Activated CD8-positive, alpha-beta memory T cell treated with anti-CD3 and anti-CD28 coated beads for 36 hours (primary cell): ENCODE results near the gene PRR23B. TPM values are rescaled to one million over a fixed set of nuclear protein-coding genes. Genes with fewer than 3 reads are reported as not detected.

Source experiments
- CTCF ChIA-PET: fragments of 350-600 bp; sonication (Branson Sonifier 250); formaldehyde crosslinking; loops from one replicate; lab custom pipeline; 2021; ENCODE audit warnings: antibody characterized with exemption; lab: Charles Lee
- POLR2A ChIA-PET: fragments of 350-600 bp; sonication (Branson Sonifier 250); formaldehyde crosslinking; loops from one replicate; lab custom pipeline; 2021; ENCODE audit warnings: antibody characterized with exemption; lab: Charles Lee
- total RNA-seq, 2 experiments: library from RNA; stranded (reverse); gene quantifications; one replicate each; pipeline ENCODE4 v1.2.3, GENCODE V29; 2021

Gene PRR23B
- total RNA-seq, 2 experiments from 2014 or later, result not detected

DNA sequence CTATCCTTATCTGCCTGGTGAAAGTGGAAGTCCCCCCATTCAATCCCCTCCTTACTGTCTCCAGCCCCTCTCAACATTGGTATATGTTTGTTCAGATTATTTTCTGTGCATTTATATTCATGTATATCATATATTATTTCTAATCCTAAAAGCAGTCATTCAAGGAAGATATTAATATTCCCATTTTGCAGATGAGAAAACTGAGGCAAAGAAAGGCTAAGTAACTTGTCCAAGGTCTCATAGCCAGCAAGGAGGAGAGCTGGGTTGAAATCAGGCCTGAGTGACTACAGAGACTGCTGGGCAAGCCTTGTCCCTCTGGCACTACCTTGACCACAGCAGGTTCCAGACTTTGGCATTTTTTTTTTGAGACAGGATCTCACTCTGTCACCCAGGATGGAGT lies 44.7 kb downstream of the PRR23B start:
- POLR2A ChIA-PET, result no interaction called here
- CTCF ChIA-PET, result no interaction called here

DNA sequence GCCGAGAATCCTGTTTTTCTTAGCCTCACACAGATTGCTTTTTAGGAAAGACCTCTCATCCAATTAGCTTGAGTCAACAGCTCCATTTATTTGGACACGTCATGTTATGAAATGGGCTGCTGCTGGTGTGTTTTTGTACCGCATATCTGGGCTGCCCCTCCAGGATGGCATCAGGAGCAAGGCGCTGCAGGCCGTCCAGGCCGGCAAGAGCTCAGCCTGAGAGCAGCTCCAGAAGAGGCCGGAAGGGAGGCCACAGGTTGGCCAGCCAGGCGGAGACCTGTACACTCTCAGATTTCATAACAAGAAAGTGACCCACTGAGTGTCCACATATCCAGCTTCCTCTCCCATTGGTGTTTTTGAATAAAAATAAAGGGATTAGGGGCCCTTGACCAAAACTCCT lies 45.4 kb downstream of the PRR23B start:
- CTCF ChIA-PET, result no interaction called here
- POLR2A ChIA-PET, result no interaction called here

DNA sequence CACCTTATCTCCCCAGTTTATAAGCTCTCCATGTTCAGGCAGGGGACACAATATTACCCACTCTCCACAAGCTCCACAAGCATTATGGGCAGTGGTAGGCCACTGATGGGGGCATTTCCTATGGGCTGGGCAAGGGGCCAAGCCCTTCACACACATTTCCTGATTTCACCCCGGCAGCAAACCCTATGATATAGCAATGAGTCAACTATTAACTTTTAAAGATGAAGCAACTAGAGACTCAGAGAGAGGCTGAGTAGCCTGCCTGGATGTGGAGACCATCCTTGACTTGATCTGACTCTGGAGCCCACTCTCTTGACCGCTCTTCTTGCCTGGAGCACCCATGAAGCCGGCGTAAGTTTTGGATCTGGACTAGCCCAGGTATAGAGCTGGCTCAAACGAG lies 46.3 kb downstream of the PRR23B start:
- ChIA-PET POLR2A (no interaction called here), CTCF (no interaction called here)

DNA sequence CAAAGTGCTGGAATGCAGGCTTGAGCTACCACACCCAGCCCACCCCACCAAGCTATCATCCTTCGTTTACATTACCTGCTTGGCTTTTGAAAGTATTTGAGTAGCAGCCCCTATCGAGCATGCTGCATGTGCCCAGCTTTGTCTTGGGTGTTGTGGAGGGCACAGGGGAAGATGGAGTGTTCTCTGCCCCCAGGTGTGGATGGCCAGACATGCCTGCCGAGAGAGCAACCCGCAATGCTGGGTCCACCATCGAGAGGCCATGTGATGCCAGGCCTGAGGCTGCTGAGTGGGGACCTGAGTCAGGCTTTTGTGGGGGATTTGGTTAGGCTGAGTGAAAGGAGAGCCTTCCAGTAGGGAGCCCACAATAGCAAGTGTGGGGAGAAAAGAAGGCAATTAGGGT lies 47.8 kb downstream of the PRR23B start:
- CTCF ChIA-PET, result no interaction called here
- POLR2A ChIA-PET, result interaction anchor here (0.6 kb wide), 1 partner anchor 109 kb away, joined by 3 read pairs; no protein-coding TSS in a partner anchor

DNA sequence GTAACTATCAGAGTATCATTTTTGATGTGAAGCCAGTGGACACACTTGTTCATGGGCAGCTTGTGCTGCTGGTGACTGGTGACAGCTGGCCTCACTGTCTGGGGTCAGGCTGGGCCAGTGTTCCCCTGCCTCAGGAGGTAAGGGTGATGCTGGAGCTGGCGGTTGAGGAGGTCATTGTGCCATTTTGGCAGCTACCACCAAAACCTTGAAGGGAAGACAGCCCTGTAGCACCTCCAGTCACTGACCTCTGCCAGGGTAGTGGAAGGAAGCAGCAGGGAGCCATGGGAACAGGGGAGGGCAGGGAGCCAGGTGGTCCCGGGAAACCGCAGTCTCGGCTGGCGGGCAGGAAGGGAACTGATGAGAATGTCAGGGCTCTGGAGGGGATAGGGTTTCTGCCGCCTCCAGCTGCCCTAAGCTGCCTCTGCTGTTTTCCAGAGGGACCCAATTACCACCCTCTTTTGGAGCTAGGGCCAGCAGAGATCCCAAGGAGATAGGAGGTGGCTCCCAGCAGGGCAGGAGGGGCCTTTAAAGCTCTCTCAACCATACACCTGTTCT lies 48.9 kb downstream of the PRR23B start:
- ChIA-PET CTCF (no interaction called here), POLR2A (no interaction called here)

Other genes with a start within 250 kb of the PRR23B start
- 10 to 100 TPM; 18.8 to 19.5 TPM for gene PIK3CB, start 186.0 kb downstream of the PRR23B start, total RNA-seq
- gene FOXL2, start 73.8 kb downstream of the PRR23B start, total RNA-seq, result under 1 TPM in 1 of 2 experiments, not detected in 1; 0.15 TPM
- not detected for gene FOXL2NB, start 73.7 kb downstream of the PRR23B start, total RNA-seq
- gene PRR23A, start 14.7 kb downstream of the PRR23B start, total RNA-seq, result not detected
- not detected for gene PRR23C, start 24.0 kb upstream of the PRR23B start, total RNA-seq